ENCODE data around the gene ZNF451.

Gene ZNF451

GRCh38 chr6:57109880-57110279 is 19.9 kb downstream of the ZNF451 start:
- DNase-seq: no peak
- no peak overlapping the region for H3K27ac Mint-ChIP-seq
- H3K4me1 Mint-ChIP-seq: peaks cover 9% of the 10 kb centered on the region
- H3K27me3 Mint-ChIP-seq: no peaks in the 10 kb centered on the region
- H3K36me3 Mint-ChIP-seq: peaks cover 20% of the 10 kb centered on the region
- CTCF ChIA-PET: no interaction called here
- no peaks in the 10 kb centered on the region for H3K9me3 Mint-ChIP-seq
- no peak overlapping the region for H3K4me3 Mint-ChIP-seq

- H3K4me1 Mint-ChIP-seq: peaks cover 9% of the 10 kb centered on the region
- peaks cover 15% of the 10 kb centered on the region for H3K36me3 Mint-ChIP-seq
- no peak overlapping the region for H3K27ac Mint-ChIP-seq
- CTCF ChIA-PET: interaction anchor here (0.6 to 1.4 kb wide), 2 partner anchors 17 to 40 kb away, joined by 3 to 4 read pairs; no protein-coding TSS in a partner anchor
- no peak overlapping the region for H3K4me3 Mint-ChIP-seq
- DNase-seq: no peak
- no peaks in the 10 kb centered on the region for H3K27me3 Mint-ChIP-seq
- H3K9me3 Mint-ChIP-seq: no peaks in the 10 kb centered on the region
Observed at GRCh38 chr6:57113105-57113504, 23.1 kb downstream of the ZNF451 start.

- CTCF ChIA-PET: no interaction called here
Observed at GRCh38 chr6:57116776-57117175, 26.8 kb downstream of the ZNF451 start.

GRCh38 chr6:57117796-57118195 is 27.8 kb downstream of the ZNF451 start:
- no peaks in the 10 kb centered on the region for H3K9me3 Mint-ChIP-seq
- CTCF ChIA-PET: no interaction called here
- no peak overlapping the region for H3K4me3 Mint-ChIP-seq

More at GRCh38 chr6:57116776-57117175, 26.8 kb downstream of the ZNF451 start:
- no peak for DNase-seq
- H3K36me3 Mint-ChIP-seq: peaks cover 24% of the 10 kb centered on the region
- H3K4me1 Mint-ChIP-seq: no peaks in the 10 kb centered on the region
- H3K9me3 Mint-ChIP-seq: no peaks in the 10 kb centered on the region
- no peaks in the 10 kb centered on the region for H3K27me3 Mint-ChIP-seq
- no peak overlapping the region for H3K4me3 Mint-ChIP-seq
- H3K27ac Mint-ChIP-seq: no peak overlapping the region

GRCh38 chr6:57123111-57123510 is 33.1 kb downstream of the ZNF451 start:
- DNase-seq: no peak
- Mint-ChIP-seq H3K9me3 (no peaks in the 10 kb centered on the region), H3K4me3 (no peak overlapping the region), H3K36me3 (peaks cover 33% of the 10 kb centered on the region), H3K27me3 (no peaks in the 10 kb centered on the region), H3K4me1 (no peaks in the 10 kb centered on the region), H3K27ac (no peak overlapping the region)
- CTCF ChIA-PET: no interaction called here

More at GRCh38 chr6:57117796-57118195, 27.8 kb downstream of the ZNF451 start:
- Mint-ChIP-seq H3K27ac (no peak overlapping the region), H3K27me3 (no peaks in the 10 kb centered on the region), H3K4me1 (no peaks in the 10 kb centered on the region), H3K36me3 (peaks cover 33% of the 10 kb centered on the region)
- no peak for DNase-seq

GRCh38 chr6:57127763-57128162 is 37.8 kb downstream of the ZNF451 start:
- no peaks in the 10 kb centered on the region for H3K9me3 Mint-ChIP-seq
- peaks cover 18% of the 10 kb centered on the region for H3K36me3 Mint-ChIP-seq
- CTCF ChIA-PET: no interaction called here
- H3K27ac Mint-ChIP-seq: no peak overlapping the region
- DNase-seq: no peak
- no peaks in the 10 kb centered on the region for H3K27me3 Mint-ChIP-seq
- H3K4me3 Mint-ChIP-seq: no peak overlapping the region
- H3K4me1 Mint-ChIP-seq: no peaks in the 10 kb centered on the region

GRCh38 chr6:57130661-57131177 is 40.7 kb downstream of the ZNF451 start:
- CTCF ChIA-PET: interaction anchor here (1.1 kb wide), 1 partner anchor 18 kb away, joined by 4 read pairs; no protein-coding TSS in a partner anchor
- Mint-ChIP-seq H3K27ac (no peak overlapping the region), H3K36me3 (peaks cover 25% of the 10 kb centered on the region), H3K9me3 (no peaks in the 10 kb centered on the region), H3K4me1 (no peaks in the 10 kb centered on the region), H3K27me3 (no peaks in the 10 kb centered on the region), H3K4me3 (no peak overlapping the region)
- no peak for DNase-seq

- no peaks in the 10 kb centered on the region for H3K27me3 Mint-ChIP-seq
- peaks cover 4% of the 10 kb centered on the region for H3K4me1 Mint-ChIP-seq
- H3K36me3 Mint-ChIP-seq: peaks cover 40% of the 10 kb centered on the region
- H3K4me3 Mint-ChIP-seq: no peak overlapping the region
- no peak for DNase-seq
- no peak overlapping the region for H3K27ac Mint-ChIP-seq
- no peaks in the 10 kb centered on the region for H3K9me3 Mint-ChIP-seq
- CTCF ChIA-PET: no interaction called here
Observed at GRCh38 chr6:57134954-57135353, 45.0 kb downstream of the ZNF451 start.

GRCh38 chr6:57135885-57136284 is 45.9 kb downstream of the ZNF451 start:
- H3K27me3 Mint-ChIP-seq: no peaks in the 10 kb centered on the region
- no peak for DNase-seq
- H3K36me3 Mint-ChIP-seq: peaks cover 39% of the 10 kb centered on the region
- H3K27ac Mint-ChIP-seq: no peak overlapping the region
- CTCF ChIA-PET: no interaction called here
- peaks cover 4% of the 10 kb centered on the region for H3K4me1 Mint-ChIP-seq
- H3K9me3 Mint-ChIP-seq: no peaks in the 10 kb centered on the region
- no peak overlapping the region for H3K4me3 Mint-ChIP-seq

- peaks cover 43% of the 10 kb centered on the region for H3K36me3 Mint-ChIP-seq
- H3K4me3 Mint-ChIP-seq: no peak overlapping the region
- H3K9me3 Mint-ChIP-seq: peaks cover 2% of the 10 kb centered on the region
- CTCF ChIA-PET: no interaction called here
- no peaks in the 10 kb centered on the region for H3K27me3 Mint-ChIP-seq
- peaks cover 4% of the 10 kb centered on the region for H3K4me1 Mint-ChIP-seq
- no peak overlapping the region for H3K27ac Mint-ChIP-seq
- DNase-seq: no peak
Observed at GRCh38 chr6:57137350-57137749, 47.4 kb downstream of the ZNF451 start.

- CTCF ChIA-PET: no interaction called here
- no peaks in the 10 kb centered on the region for H3K27me3 Mint-ChIP-seq
Observed at GRCh38 chr6:57138026-57138425, 48.0 kb downstream of the ZNF451 start.

GRCh38 chr6:57141451-57142177 is 51.6 kb downstream of the ZNF451 start:
- no peaks in the 10 kb centered on the region for H3K27me3 Mint-ChIP-seq
- peak overlapping the region; percentile 51 for H3K27ac Mint-ChIP-seq
- H3K4me1 Mint-ChIP-seq: no peaks in the 10 kb centered on the region
- no peak for DNase-seq
- no peak overlapping the region for H3K4me3 Mint-ChIP-seq
- CTCF ChIA-PET: no interaction called here
- H3K9me3 Mint-ChIP-seq: peaks cover 2% of the 10 kb centered on the region
- peaks cover 50% of the 10 kb centered on the region for H3K36me3 Mint-ChIP-seq

More at GRCh38 chr6:57138026-57138425, 48.0 kb downstream of the ZNF451 start:
- Mint-ChIP-seq H3K27ac (no peak overlapping the region), H3K4me1 (peaks cover 4% of the 10 kb centered on the region), H3K9me3 (peaks cover 2% of the 10 kb centered on the region), H3K36me3 (peaks cover 48% of the 10 kb centered on the region), H3K4me3 (no peak overlapping the region)
- no peak for DNase-seq

GRCh38 chr6:57142178-57142525 is 52.2 kb downstream of the ZNF451 start:
- Mint-ChIP-seq H3K4me3 (no peak overlapping the region), H3K4me1 (no peaks in the 10 kb centered on the region), H3K9me3 (peaks cover 2% of the 10 kb centered on the region), H3K27me3 (no peaks in the 10 kb centered on the region), H3K27ac (peak overlapping the region; percentile 19), H3K36me3 (peaks cover 47% of the 10 kb centered on the region)
- CTCF ChIA-PET: no interaction called here
- DNase-seq: no peak

- H3K36me3 Mint-ChIP-seq: peaks cover 55% of the 10 kb centered on the region
- H3K4me3 Mint-ChIP-seq: no peak overlapping the region
- H3K9me3 Mint-ChIP-seq: peaks cover 2% of the 10 kb centered on the region
- CTCF ChIA-PET: no interaction called here
- H3K27me3 Mint-ChIP-seq: no peaks in the 10 kb centered on the region
- peaks cover 13% of the 10 kb centered on the region for H3K4me1 Mint-ChIP-seq
- no peak for DNase-seq
- no peak overlapping the region for H3K27ac Mint-ChIP-seq
Observed at GRCh38 chr6:57143690-57144089, 53.7 kb downstream of the ZNF451 start.

GRCh38 chr6:57147401-57147800 is 57.4 kb downstream of the ZNF451 start:
- CTCF ChIA-PET: no interaction called here
- Mint-ChIP-seq H3K4me1 (peaks cover 13% of the 10 kb centered on the region), H3K4me3 (no peak overlapping the region), H3K27ac (no peak overlapping the region), H3K27me3 (no peaks in the 10 kb centered on the region), H3K36me3 (peaks cover 58% of the 10 kb centered on the region), H3K9me3 (no peaks in the 10 kb centered on the region)
- DNase-seq: no peak

Data from activated naive CD4-positive, alpha-beta T cell treated with anti-CD3 and anti-CD28 coated beads, Interleukin-2, amount 10 ng/mL, durations not matched to agents 7 days and 5 days (primary cell).